BE2C (cell line): Measurements from ENCODE around the gene SORBS1.

Experiments
- DNase-seq: peaks from one replicate; pipeline ENCODE4 v3.0.0-alpha.2; 2020
- H3K27me3 ChIP-seq: fragments of 250-450 bp; sonication (Bioruptor Pico); 2 replicates; pipeline ENCODE4 v1.5.1; 2020; ENCODE audit warnings: mild to moderate bottlenecking
- H3K36me3 ChIP-seq: fragments of 250-450 bp; sonication (Bioruptor Pico); 2 replicates; pipeline ENCODE4 v1.5.1; 2020; ENCODE audit warnings: mild to moderate bottlenecking
- H3K4me1 ChIP-seq: fragments of 250-450 bp; sonication (Bioruptor Pico); 2 replicates; pipeline ENCODE4 v1.5.1; 2020
- H3K4me3 ChIP-seq: 2 replicates; pipeline ENCODE4 v1.5.1; 2011; ENCODE audit warnings: low read depth, low read length
- H3K9me3 ChIP-seq: fragments of 250-450 bp; sonication (Bioruptor Pico); 2 replicates; pipeline ENCODE4 v1.5.1; 2020
- TF ChIP-seq, protein P1 (sequence below): IDR thresholded peaks from 2 replicates; pipeline ENCODE4 v1.5.1; 2012; ENCODE audit warnings: mild to moderate bottlenecking, low read depth, low read length

The SORBS1 gene

GRCh38 chr10:95293631-95294030 is 267.5 kb downstream of the SORBS1 start:
- TF ChIP-seq, protein P1, sequence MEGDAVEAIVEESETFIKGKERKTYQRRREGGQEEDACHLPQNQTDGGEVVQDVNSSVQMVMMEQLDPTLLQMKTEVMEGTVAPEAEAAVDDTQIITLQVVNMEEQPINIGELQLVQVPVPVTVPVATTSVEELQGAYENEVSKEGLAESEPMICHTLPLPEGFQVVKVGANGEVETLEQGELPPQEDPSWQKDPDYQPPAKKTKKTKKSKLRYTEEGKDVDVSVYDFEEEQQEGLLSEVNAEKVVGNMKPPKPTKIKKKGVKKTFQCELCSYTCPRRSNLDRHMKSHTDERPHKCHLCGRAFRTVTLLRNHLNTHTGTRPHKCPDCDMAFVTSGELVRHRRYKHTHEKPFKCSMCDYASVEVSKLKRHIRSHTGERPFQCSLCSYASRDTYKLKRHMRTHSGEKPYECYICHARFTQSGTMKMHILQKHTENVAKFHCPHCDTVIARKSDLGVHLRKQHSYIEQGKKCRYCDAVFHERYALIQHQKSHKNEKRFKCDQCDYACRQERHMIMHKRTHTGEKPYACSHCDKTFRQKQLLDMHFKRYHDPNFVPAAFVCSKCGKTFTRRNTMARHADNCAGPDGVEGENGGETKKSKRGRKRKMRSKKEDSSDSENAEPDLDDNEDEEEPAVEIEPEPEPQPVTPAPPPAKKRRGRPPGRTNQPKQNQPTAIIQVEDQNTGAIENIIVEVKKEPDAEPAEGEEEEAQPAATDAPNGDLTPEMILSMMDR: no peak
- no peak overlapping the region for H3K4me3 ChIP-seq
- DNase-seq: no peak
- H3K4me1 ChIP-seq: no peaks in the 10 kb centered on the region
- no peaks in the 10 kb centered on the region for H3K9me3 ChIP-seq
- peaks cover 27% of the 10 kb centered on the region for H3K27me3 ChIP-seq
- no peaks in the 10 kb centered on the region for H3K36me3 ChIP-seq

- DNase-seq: no peak
- H3K4me1 ChIP-seq: no peaks in the 10 kb centered on the region
Observed at GRCh38 chr10:95291365-95292039, 269.7 kb downstream of the SORBS1 start.

DNA sequence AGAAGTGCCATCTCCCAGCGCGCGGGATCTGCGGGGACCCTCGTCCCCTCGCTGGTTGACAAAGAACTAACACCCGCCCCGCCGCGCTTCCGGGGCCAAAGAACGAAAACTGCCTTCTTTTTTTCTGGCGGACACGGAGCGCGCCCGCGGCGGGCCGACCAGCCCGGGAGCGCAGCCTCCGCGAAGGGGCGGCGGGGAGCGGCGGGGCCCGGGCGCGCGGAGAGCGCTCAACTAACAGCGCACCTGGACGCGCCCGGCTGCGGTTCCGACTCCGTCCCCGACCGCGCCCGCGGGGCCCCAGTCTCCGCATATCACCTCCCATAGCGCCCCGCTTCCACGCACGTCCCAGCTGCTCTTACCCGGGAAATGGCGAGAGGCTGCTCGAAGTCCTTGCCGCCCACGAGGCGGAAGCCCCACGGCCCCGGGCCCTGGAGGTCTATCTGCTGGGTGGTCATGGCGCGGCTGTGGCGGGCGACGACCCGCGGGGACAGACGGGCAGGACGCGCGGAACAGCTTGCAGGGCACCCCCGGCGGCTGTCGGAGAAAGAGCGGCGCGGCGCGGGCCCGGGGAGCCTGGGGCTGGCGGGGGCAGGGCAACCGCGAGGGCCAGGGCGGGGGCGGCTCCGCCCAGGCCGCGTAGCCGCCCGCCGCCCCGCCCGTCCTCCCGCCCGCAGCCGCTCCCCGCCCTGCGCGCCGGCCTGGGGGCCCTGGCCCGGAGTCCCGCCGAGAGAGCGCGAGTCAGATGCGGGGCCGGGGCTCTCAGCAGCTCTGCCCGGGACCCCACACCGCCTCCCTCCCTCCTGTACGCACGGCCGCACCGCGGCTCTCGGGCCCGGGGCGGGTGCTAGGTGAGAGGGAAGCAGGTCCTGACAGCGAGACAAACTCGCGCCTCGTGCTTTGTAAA is 270.5 kb downstream of the SORBS1 start, which contains the start of gene PDLIM1:
Gene PDLIM1, minus strand, starts transcription at position 543 of the 904 bp plus-strand sequence. Its CDS starts 88 bp downstream, at position 455.
- peaks cover 27% of the 10 kb centered on the region for H3K27me3 ChIP-seq
- H3K4me1 ChIP-seq: no peaks in the 10 kb centered on the region
- DNase-seq: peak; percentile 22
- no peaks in the 10 kb centered on the region for H3K9me3 ChIP-seq
- TF ChIP-seq, protein P1: no peak
- H3K4me3 ChIP-seq: peak within 1 kb of the TSS; percentile 19; the same call in 1 of the 2 replicates
- H3K36me3 ChIP-seq: no peaks in the 10 kb centered on the region

More at GRCh38 chr10:95291365-95292039, 269.7 kb downstream of the SORBS1 start:
- Histone ChIP-seq H3K4me3 (no peak overlapping the region), H3K36me3 (no peaks in the 10 kb centered on the region), H3K9me3 (no peaks in the 10 kb centered on the region), H3K27me3 (peaks cover 27% of the 10 kb centered on the region)
- TF ChIP-seq, protein P1: no peak

DNA sequence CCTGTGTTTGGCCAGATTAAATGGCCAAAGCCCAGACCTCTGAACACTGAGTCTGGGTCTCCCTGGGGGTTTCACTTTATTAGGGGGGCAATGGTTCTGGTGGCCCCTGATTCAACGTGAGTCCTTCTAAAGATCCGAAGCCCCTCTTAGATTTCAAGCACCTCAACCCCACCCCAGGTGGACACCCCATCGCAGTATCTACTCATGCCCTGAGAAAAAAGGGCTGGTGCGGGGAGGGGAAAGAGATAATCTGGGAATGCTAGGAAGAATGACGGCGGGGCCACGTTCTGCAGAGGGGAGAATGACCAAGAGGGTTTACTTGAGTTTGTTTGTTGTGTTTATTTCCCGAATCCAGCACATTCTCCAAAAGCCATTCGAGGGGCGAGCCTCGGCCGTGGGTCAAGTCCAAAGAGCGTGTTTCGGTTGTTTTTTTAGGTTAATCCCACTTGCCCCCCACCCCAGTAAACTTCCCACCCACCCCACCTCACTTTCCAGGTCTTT is 271.2 kb downstream of the SORBS1 start:
- Histone ChIP-seq H3K4me3 (no peak overlapping the region), H3K4me1 (no peaks in the 10 kb centered on the region), H3K36me3 (no peaks in the 10 kb centered on the region), H3K9me3 (no peaks in the 10 kb centered on the region), H3K27me3 (peaks cover 27% of the 10 kb centered on the region)
- no peak for DNase-seq
- TF ChIP-seq, protein P1: no peak

GRCh38 chr10:95289003-95289920 is 271.9 kb downstream of the SORBS1 start:
- TF ChIP-seq, protein P1: no peak
- Histone ChIP-seq H3K27me3 (peaks cover 27% of the 10 kb centered on the region), H3K4me3 (no peak overlapping the region), H3K9me3 (no peaks in the 10 kb centered on the region), H3K4me1 (no peaks in the 10 kb centered on the region), H3K36me3 (no peaks in the 10 kb centered on the region)
- no peak for DNase-seq
